ENCODE results near the gene RPL23. TPM values are rescaled to one million over a fixed set of nuclear protein-coding genes. Genes with fewer than 3 reads are reported as not detected.

Gene RPL23
- total RNA-seq, 1 experiment from 2014 or later: 1,110 TPM

DNA sequence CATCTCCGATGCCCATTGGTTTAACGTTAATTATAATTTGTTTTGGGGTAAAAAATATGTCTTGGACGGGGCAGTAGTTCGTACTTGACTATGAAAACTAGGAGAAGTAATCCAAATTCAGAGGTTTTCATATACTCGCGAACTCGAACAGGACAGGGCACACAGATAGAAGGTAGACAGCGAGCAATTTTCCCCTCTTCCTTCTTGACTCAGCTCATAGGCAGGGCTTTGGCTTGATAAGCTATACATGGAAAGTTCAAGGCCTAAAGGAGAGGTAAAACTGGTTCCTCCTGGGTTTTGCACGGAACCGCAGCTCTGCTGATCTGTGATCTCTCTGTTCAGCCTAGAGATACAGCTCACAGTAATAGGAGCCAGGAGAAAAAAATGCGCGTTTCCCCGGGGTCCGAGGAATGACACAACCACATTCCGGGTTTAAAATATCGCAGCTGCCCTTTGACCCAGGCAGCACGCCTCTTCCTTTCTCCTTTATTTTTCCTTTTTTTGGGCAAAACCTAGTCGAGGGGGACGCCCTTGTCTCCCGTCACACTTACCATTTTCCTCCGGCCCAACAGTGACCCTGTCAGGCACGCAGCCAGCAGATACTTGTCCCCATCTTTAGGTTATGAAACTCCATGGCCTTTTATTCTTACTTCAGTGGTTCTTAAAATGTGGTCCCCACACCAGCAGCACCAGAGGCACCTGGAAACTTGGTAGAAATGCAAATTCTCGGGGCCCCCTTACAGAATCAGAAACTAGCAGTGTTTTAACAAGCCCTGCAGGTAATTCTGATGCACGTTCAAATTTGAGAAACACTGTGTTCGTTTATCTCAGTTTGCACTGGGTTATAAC is 14.7 kb upstream of the RPL23 start:
- intact Hi-C loops (cut with micrococcal nuclease): no loop called here
- peak overlapping the region; percentile 98 for H3K4me3 ChIP-seq (ENCODE audit: low read length)
- H4K20me1 ChIP-seq (ENCODE audit: low read length): peaks cover 10% of the 10 kb centered on the region
- H3K27me3 ChIP-seq (ENCODE audit: low read length): no peaks in the 10 kb centered on the region
- CTCF ChIA-PET: no interaction called here
- no peak for ATAC-seq
- H3K27ac ChIP-seq (ENCODE audit: low read length): no peak overlapping the region
- no peaks in the 10 kb centered on the region for H3K9me2 ChIP-seq (replicated peaks; ENCODE audit: low read length)
- peaks cover 33% of the 10 kb centered on the region for H3K79me2 ChIP-seq (ENCODE audit: low read length)
- no peaks in the 10 kb centered on the region for H3F3A ChIP-seq (ENCODE audit: low read length, unreplicated experiment)
- no peak for TF ChIP-seq EZH2phosphoT487 (IDR thresholded peaks at IDR 0.05; ENCODE audit: borderline replicate concordance, low read length)
- TF ChIP-seq, protein P1, sequence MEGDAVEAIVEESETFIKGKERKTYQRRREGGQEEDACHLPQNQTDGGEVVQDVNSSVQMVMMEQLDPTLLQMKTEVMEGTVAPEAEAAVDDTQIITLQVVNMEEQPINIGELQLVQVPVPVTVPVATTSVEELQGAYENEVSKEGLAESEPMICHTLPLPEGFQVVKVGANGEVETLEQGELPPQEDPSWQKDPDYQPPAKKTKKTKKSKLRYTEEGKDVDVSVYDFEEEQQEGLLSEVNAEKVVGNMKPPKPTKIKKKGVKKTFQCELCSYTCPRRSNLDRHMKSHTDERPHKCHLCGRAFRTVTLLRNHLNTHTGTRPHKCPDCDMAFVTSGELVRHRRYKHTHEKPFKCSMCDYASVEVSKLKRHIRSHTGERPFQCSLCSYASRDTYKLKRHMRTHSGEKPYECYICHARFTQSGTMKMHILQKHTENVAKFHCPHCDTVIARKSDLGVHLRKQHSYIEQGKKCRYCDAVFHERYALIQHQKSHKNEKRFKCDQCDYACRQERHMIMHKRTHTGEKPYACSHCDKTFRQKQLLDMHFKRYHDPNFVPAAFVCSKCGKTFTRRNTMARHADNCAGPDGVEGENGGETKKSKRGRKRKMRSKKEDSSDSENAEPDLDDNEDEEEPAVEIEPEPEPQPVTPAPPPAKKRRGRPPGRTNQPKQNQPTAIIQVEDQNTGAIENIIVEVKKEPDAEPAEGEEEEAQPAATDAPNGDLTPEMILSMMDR (conservative IDR thresholded peaks at IDR 0.05; ENCODE audit: low read depth, low read length): no peak
- TF ChIP-seq EZH2 (IDR thresholded peaks at IDR 0.05; ENCODE audit: low read length, unreplicated experiment): no peak
- peak overlapping the region; percentile 91 for H2AFZ ChIP-seq (ENCODE audit: low read length)
- H3K4me2 ChIP-seq (ENCODE audit: low read length): peak overlapping the region; percentile 82
- POLR2A ChIA-PET (ENCODE audit: unreplicated experiment): no interaction called here
- peaks cover 25% of the 10 kb centered on the region for H3K4me1 ChIP-seq (ENCODE audit: insufficient read depth, low read length)
- DNase-seq: no peak
- BruUV-seq (replicated peaks): no TSS peak
- no peaks in the 10 kb centered on the region for H3K36me3 ChIP-seq (ENCODE audit: low read depth, low read length)
- H3K9me3 ChIP-seq (ENCODE audit: low read length): no peaks in the 10 kb centered on the region
- no peak overlapping the region for H3K9ac ChIP-seq (ENCODE audit: low read length)

- H3K36me3 ChIP-seq (ENCODE audit: low read depth, low read length): no peaks in the 10 kb centered on the region
- POLR2A ChIA-PET (ENCODE audit: unreplicated experiment): no interaction called here
- H3K9me2 ChIP-seq (replicated peaks; ENCODE audit: low read length): no peaks in the 10 kb centered on the region
- CTCF ChIA-PET: no interaction called here
- intact Hi-C loops (cut with micrococcal nuclease): no loop called here
- peaks cover 20% of the 10 kb centered on the region for H3K4me1 ChIP-seq (ENCODE audit: insufficient read depth, low read length)
- no peak for ATAC-seq
- DNase-seq: peak; percentile 64
- H3K27me3 ChIP-seq (ENCODE audit: low read length): no peaks in the 10 kb centered on the region
- peaks cover 24% of the 10 kb centered on the region for H3K79me2 ChIP-seq (ENCODE audit: low read length)
- no peak overlapping the region; the same call in 1 of the 2 replicates for H3K4me2 ChIP-seq (ENCODE audit: low read length)
- no peak overlapping the region for H2AFZ ChIP-seq (ENCODE audit: low read length)
- no peak overlapping the region for H3K9ac ChIP-seq (ENCODE audit: low read length)
- H3K9me3 ChIP-seq (ENCODE audit: low read length): no peaks in the 10 kb centered on the region
- no TSS peak for BruUV-seq (replicated peaks)
- H3F3A ChIP-seq (ENCODE audit: low read length, unreplicated experiment): no peaks in the 10 kb centered on the region
- peaks cover 4% of the 10 kb centered on the region for H4K20me1 ChIP-seq (ENCODE audit: low read length)
- H3K4me3 ChIP-seq (ENCODE audit: low read length): no peak overlapping the region
- no peak for TF ChIP-seq EZH2phosphoT487 (IDR thresholded peaks at IDR 0.05; ENCODE audit: borderline replicate concordance, low read length)
- no peak for TF ChIP-seq EZH2 (IDR thresholded peaks at IDR 0.05; ENCODE audit: low read length, unreplicated experiment)
- TF ChIP-seq, protein P1 (conservative IDR thresholded peaks at IDR 0.05; ENCODE audit: low read depth, low read length): no peak
- no peak overlapping the region for H3K27ac ChIP-seq (ENCODE audit: low read length)
These were observed 13.9 kb upstream of the RPL23 start for GRCh38 chr17:38867179-38867967.

Measured in PC-3 (cell line).